ENCODE measurements around the gene ETFB. TPM values are rescaled to one million over a fixed set of nuclear protein-coding genes. Genes with fewer than 3 reads are reported as not detected.

ETFB gene
- total and polyA plus RNA-seq, 9 of the 15 experiments (the other 6 are each of a cell fraction or from before 2014, with no cell fraction given): 18.1 to 143 (median 96.1) TPM

GRCh38 chr19:51339687-51340656 lies 26.2 kb downstream of the ETFB start (continued):
- TF ChIP-seq ZBTB2 (IDR thresholded peaks at IDR 0.05) (0 out of 2 replicates have a peak, but pooled peaks have one; percentile 36), ARID4B (CRISPR knock-in tag; IDR thresholded peaks at IDR 0.05) (peak; percentile 93), TGIF2 (CRISPR knock-in tag; IDR thresholded peaks at IDR 0.05) (0 out of 2 replicates have a peak, but pooled peaks have one; percentile 59), ESRRA (IDR thresholded peaks at IDR 0.05; ENCODE audit: borderline replicate concordance, low read depth) (peak; percentile 87; the same call in 1 of the 2 replicates), NFYB (IDR thresholded peaks at IDR 0.05; ENCODE audit: extremely low read depth, insufficient read length) (no peak), ZBTB11 (CRISPR knock-in tag; IDR thresholded peaks at IDR 0.05) (peak in 1 of 3 experiments; percentile 45; a peak in 1 of 6 replicates), TRIM24 (IDR thresholded peaks at IDR 0.05) (no peak), IRF1 (CRISPR knock-in tag; IDR thresholded peaks at IDR 0.05; ENCODE audit: borderline replicate concordance) (no peak), CLOCK (CRISPR knock-in tag; IDR thresholded peaks at IDR 0.05; ENCODE audit: borderline replicate concordance) (no peak), NFIC (IDR thresholded peaks at IDR 0.05) (peak; percentile 51), GATAD2A (IDR thresholded peaks at IDR 0.05) (no peak)

Data from K562 (cell line).